Naive thymus-derived CD8-positive, alpha-beta T cell (primary cell): ENCODE data around the gene FSD1L. TPM values are rescaled to one million over a fixed set of nuclear protein-coding genes. Genes with fewer than 3 reads are reported as not detected.
"Not testable (repeated sequence)": the region's sequence is repeated elsewhere in the genome, so short reads cannot be mapped to it uniquely, and the experiment has no call there.

Experiments
- ATAC-seq, 2 donors: fragments of 150-1000 bp; cut with Tn5 transposase in 1 of 2; sonication (Bioruptor Pico), chemical (Tn5 transposase) in 1 of 2; 1 replicate in 1 of 2; 2 replicates in 1 of 2; pipeline ENCODE4 v1.10.0; 2021; ENCODE audit warnings: mild to moderate bottlenecking in 2 of 2, moderate library complexity in 2 of 2
- POLR2A ChIA-PET: fragments of 350-600 bp; sonication (Branson Sonifier 250); formaldehyde crosslinking; loops from one replicate; lab custom pipeline; 2021; ENCODE audit warnings: antibody characterized with exemption; lab: Charles Lee
- DNase-seq, 10 donors: peaks; one replicate each; pipeline versions ENCODE4 v3.0.0 to v3.0.0-alpha.2; 2020 to 2022
- H3K27ac Mint-ChIP-seq, 10 donors: one replicate each; pipeline ENCODE4 v1.8.0; 2020 to 2022; ENCODE audit warnings: mild to moderate bottlenecking in 10 of 10, mixed read lengths in 10 of 10, moderate library complexity in 4 of 10, inconsistent platforms in 1 of 10
- H3K27me3 Mint-ChIP-seq, 5 donors: one replicate each; pipeline ENCODE4 v1.8.0; 2021 to 2022; ENCODE audit warnings: mixed read lengths in 5 of 5
- H3K36me3 Mint-ChIP-seq, 3 donors: one replicate each; pipeline ENCODE4 v1.8.0; 2020 to 2022; ENCODE audit warnings: mixed read lengths in 3 of 3, mild to moderate bottlenecking in 2 of 3, inconsistent platforms in 1 of 3
- H3K4me1 Mint-ChIP-seq, 4 donors: one replicate each; pipeline ENCODE4 v1.8.0; 2021 to 2022; ENCODE audit warnings: mixed read lengths in 4 of 4
- H3K4me3 Mint-ChIP-seq, 10 donors: one replicate each; pipeline ENCODE4 v1.8.0; 2020 to 2022; ENCODE audit warnings: mild to moderate bottlenecking in 10 of 10, mixed read lengths in 10 of 10, moderate library complexity in 6 of 10, inconsistent platforms in 1 of 10
- H3K9me3 Mint-ChIP-seq, 9 donors: one replicate each; pipeline ENCODE4 v1.8.0; 2020 to 2022; ENCODE audit warnings: mixed read lengths in 9 of 9, mild to moderate bottlenecking in 3 of 9, inconsistent platforms in 1 of 9, moderate library complexity in 1 of 9
- polyA plus RNA-seq, 3 donors: library from polyadenylated mRNA; unstranded; fragments of 300-500 nt; fragmentation: Illumina TruSeq; gene quantifications; one replicate each; pipeline ENCODE4 v1.2.3, GENCODE V29; 2021
- total RNA-seq, 8 experiments: library from RNA in 2 of 8; stranded (reverse) in 2 of 8; gene quantifications; one replicate each; pipeline ENCODE4 v1.2.3 and lab custom pipeline; 2021 to 2026

FSD1L gene
- total and polyA plus RNA-seq, 5 experiments from 2014 or later = 0.08 to 0.63 (median 0.39) TPM; not detected in 1

GRCh38 chr9:105539452-105539851 lies 91.6 kb downstream of the FSD1L start:
- Mint-ChIP-seq H3K36me3 (no peaks in the 10 kb centered on the region), H3K27me3 (no peaks in the 10 kb centered on the region), H3K4me1 (no peaks in the 10 kb centered on the region), H3K4me3 (no peak overlapping the region), H3K9me3 (peaks cover 0 to 2% (median 0%) of the 10 kb centered on the region in 9 donors), H3K27ac (no peak overlapping the region)
- POLR2A ChIA-PET = no interaction called here
- no peak for DNase-seq
- no peak for ATAC-seq

- ATAC-seq = no peak
- Mint-ChIP-seq H3K27me3 (no peaks in the 10 kb centered on the region), H3K9me3 (peaks cover 0 to 4% (median 0%) of the 10 kb centered on the region in 9 donors), H3K4me3 (no peak overlapping the region), H3K27ac (no peak overlapping the region), H3K36me3 (no peaks in the 10 kb centered on the region), H3K4me1 (no peaks in the 10 kb centered on the region)
- POLR2A ChIA-PET = no interaction called here
- no peak for DNase-seq
Measured at GRCh38 chr9:105541838-105542237, 94.0 kb downstream of the FSD1L start.

GRCh38 chr9:105554042-105554441 lies 106.2 kb downstream of the FSD1L start:
- Mint-ChIP-seq H3K27me3 (no peaks in the 10 kb centered on the region), H3K4me3 (no peak overlapping the region), H3K36me3 (peaks cover 0 to 1% (median 0%) of the 10 kb centered on the region in 3 donors), H3K4me1 (peaks cover 10 to 17% (median 14%) of the 10 kb centered on the region in 4 donors), H3K9me3 (no peaks in the 10 kb centered on the region), H3K27ac (no peak overlapping the region)
- POLR2A ChIA-PET = no interaction called here
- ATAC-seq (no peak), DNase-seq (no peak)

- H3K27me3 Mint-ChIP-seq = no peaks in the 10 kb centered on the region
- DNase-seq (peak; percentile 65 to 86 (median 75)), ATAC-seq (peak; percentile 95 to 98)
- peak within 1 kb of the TSS; percentile 74 to 94 (median 90) for H3K27ac Mint-ChIP-seq
- POLR2A ChIA-PET = no interaction called here
- H3K4me3 Mint-ChIP-seq = peak within 1 kb of the TSS; percentile 90 to 98 (median 96)
- H3K4me1 Mint-ChIP-seq = peaks cover 16 to 26% (median 19%) of the 10 kb centered on the region in 4 donors
- peaks cover 12 to 22% (median 14%) of the 10 kb centered on the region in 3 donors for H3K36me3 Mint-ChIP-seq
- H3K9me3 Mint-ChIP-seq = peaks cover 0 to 20% (median 8%) of the 10 kb centered on the region in 9 donors
Measured at GRCh38 chr9:105557804-105558610, 110.2 kb downstream of the FSD1L start, which contains the start of gene FKTN. Gene FKTN, plus strand, starts transcription at chr9:105558131. Its CDS starts 16,902 bp downstream, at chr9:105575033.

- H3K36me3 Mint-ChIP-seq = peaks cover 37 to 44% (median 41%) of the 10 kb centered on the region in 3 donors
- no peaks in the 10 kb centered on the region for H3K27me3 Mint-ChIP-seq
- H3K9me3 Mint-ChIP-seq = peaks cover 7 to 42% (median 24%) of the 10 kb centered on the region in 9 donors
- peaks cover 0 to 3% (median 0%) of the 10 kb centered on the region in 4 donors for H3K4me1 Mint-ChIP-seq
- POLR2A ChIA-PET = no interaction called here
- no peak overlapping the region for H3K4me3 Mint-ChIP-seq
- DNase-seq (no peak), ATAC-seq (no peak)
- no peak overlapping the region for H3K27ac Mint-ChIP-seq
Measured at GRCh38 chr9:105572455-105572854, 124.6 kb downstream of the FSD1L start.

GRCh38 chr9:105579952-105580351 lies 132.1 kb downstream of the FSD1L start:
- H3K4me3 Mint-ChIP-seq, H3K27ac Mint-ChIP-seq, DNase-seq, POLR2A ChIA-PET, ATAC-seq, H3K4me1 Mint-ChIP-seq, H3K27me3 Mint-ChIP-seq: not testable (repeated sequence)
- H3K36me3 Mint-ChIP-seq = peaks cover 9 to 37% (median 28%) of the 10 kb centered on the region in 3 donors
- peaks cover 0 to 18% (median 9%) of the 10 kb centered on the region in 9 donors for H3K9me3 Mint-ChIP-seq

- H3K4me1 Mint-ChIP-seq, H3K27me3 Mint-ChIP-seq, H3K9me3 Mint-ChIP-seq, ATAC-seq, H3K4me3 Mint-ChIP-seq, H3K27ac Mint-ChIP-seq, POLR2A ChIA-PET, DNase-seq: not testable (repeated sequence)
- H3K36me3 Mint-ChIP-seq = peaks cover 0 to 28% (median 21%) of the 10 kb centered on the region in 3 donors
Measured at GRCh38 chr9:105581550-105581949, 133.7 kb downstream of the FSD1L start.

GRCh38 chr9:105593145-105593544 lies 145.3 kb downstream of the FSD1L start:
- no peaks in the 10 kb centered on the region for H3K27me3 Mint-ChIP-seq
- DNase-seq = no peak
- H3K27ac Mint-ChIP-seq = no peak overlapping the region
- no peak for ATAC-seq
- no peaks in the 10 kb centered on the region for H3K4me1 Mint-ChIP-seq
- peaks cover 0 to 21% (median 14%) of the 10 kb centered on the region in 9 donors for H3K9me3 Mint-ChIP-seq
- POLR2A ChIA-PET = no interaction called here
- H3K36me3 Mint-ChIP-seq = peaks cover 24 to 31% (median 27%) of the 10 kb centered on the region in 3 donors
- no peak overlapping the region for H3K4me3 Mint-ChIP-seq

Other genes with a start within 250 kb of the FSD1L start
- gene SLC44A1, start 203.4 kb upstream of the FSD1L start, total RNA-seq = 1 to 10 TPM; 8.2 to 9.4 TPM
- gene SLC44A1, start 203.4 kb upstream of the FSD1L start, polyA plus RNA-seq = 10 to 100 TPM; 12.2 to 16.8 (median 14.3) TPM
- gene FKTN, start 110.1 kb downstream of the FSD1L start, total RNA-seq = 10 to 100 TPM; 12.9 to 16.1 TPM
- gene FKTN, start 110.1 kb downstream of the FSD1L start, polyA plus RNA-seq = 1 to 10 TPM in 2 of 3 donors, under 1 TPM in 1; 0.78 to 2.5 (median 1.1) TPM
- gene TAL2, start 214.4 kb downstream of the FSD1L start, total RNA-seq = not detected
- under 1 TPM in 1 of 3 donors, not detected in 2; 0.62 TPM for gene TAL2, start 214.4 kb downstream of the FSD1L start, polyA plus RNA-seq
- 10 to 100 TPM; 13.9 to 15.0 TPM for gene TMEM38B, start 246.5 kb downstream of the FSD1L start, total RNA-seq
- 10 to 100 TPM; 21.8 to 24.0 (median 22.4) TPM for gene TMEM38B, start 246.5 kb downstream of the FSD1L start, polyA plus RNA-seq